Measurements from ENCODE around the gene NUTM2A. TPM values are rescaled to one million over a fixed set of nuclear protein-coding genes. Genes with fewer than 3 reads are reported as not detected.
A peak's percentile ranks its signal among the peaks of the same experiment; 100 is the strongest.
"Not testable (repeated sequence)": the region's sequence is repeated elsewhere in the genome, so short reads cannot be mapped to it uniquely, and the experiment has no call there.

The NUTM2A gene
- total RNA-seq, 2 donors from 2014 or later = 0.23 to 0.49 TPM

GRCh38 chr10:87228247-87228646 lies 3.0 kb downstream of the NUTM2A start:
- not testable (repeated sequence) for H3K9me3 Mint-ChIP-seq; H3K27ac Mint-ChIP-seq; DNase-seq (ENCODE audit: low spot score in 2 of 2); ATAC-seq; H3K36me3 Mint-ChIP-seq

- H3K36me3 Mint-ChIP-seq, H3K27ac Mint-ChIP-seq, ATAC-seq: not testable (repeated sequence)
Observed at GRCh38 chr10:87229211-87229610, 4.0 kb downstream of the NUTM2A start.

GRCh38 chr10:87234854-87235253 lies 9.6 kb downstream of the NUTM2A start:
- DNase-seq (ENCODE audit: low spot score in 2 of 2); H3K36me3 Mint-ChIP-seq; H3K27ac Mint-ChIP-seq; ATAC-seq; H3K9me3 Mint-ChIP-seq: not testable (repeated sequence)

More at GRCh38 chr10:87229211-87229610, 4.0 kb downstream of the NUTM2A start:
- not testable (repeated sequence) for H3K9me3 Mint-ChIP-seq; DNase-seq (ENCODE audit: low spot score in 2 of 2)

GRCh38 chr10:87237244-87237643 lies 12.0 kb downstream of the NUTM2A start:
- H3K36me3 Mint-ChIP-seq; ATAC-seq; H3K9me3 Mint-ChIP-seq; DNase-seq (ENCODE audit: low spot score in 2 of 2); H3K27ac Mint-ChIP-seq: not testable (repeated sequence)

GRCh38 chr10:87239346-87239808 lies 14.1 kb downstream of the NUTM2A start:
- not testable (repeated sequence) for ATAC-seq; DNase-seq (ENCODE audit: low spot score in 2 of 2); H3K27ac Mint-ChIP-seq; H3K36me3 Mint-ChIP-seq; H3K9me3 Mint-ChIP-seq

GRCh38 chr10:87242192-87242591 lies 16.9 kb downstream of the NUTM2A start:
- not testable (repeated sequence) for H3K27ac Mint-ChIP-seq; DNase-seq (ENCODE audit: low spot score in 2 of 2); H3K9me3 Mint-ChIP-seq; H3K36me3 Mint-ChIP-seq
- peak in 1 of 2 donors; percentile 38 for ATAC-seq

GRCh38 chr10:87247335-87247734 lies 22.1 kb downstream of the NUTM2A start:
- H3K36me3 Mint-ChIP-seq; H3K9me3 Mint-ChIP-seq; DNase-seq (ENCODE audit: low spot score in 2 of 2); H3K27ac Mint-ChIP-seq; ATAC-seq: not testable (repeated sequence)

- not testable (repeated sequence) for DNase-seq (ENCODE audit: low spot score in 2 of 2); H3K36me3 Mint-ChIP-seq; H3K27ac Mint-ChIP-seq; H3K9me3 Mint-ChIP-seq
- peak in 1 of 2 donors; percentile 36 for ATAC-seq
Observed at GRCh38 chr10:87248818-87249353, 23.6 kb downstream of the NUTM2A start.

- peak; percentile 53 to 74 for ATAC-seq
- not testable (repeated sequence) for H3K36me3 Mint-ChIP-seq; H3K27ac Mint-ChIP-seq; DNase-seq (ENCODE audit: low spot score in 2 of 2); H3K9me3 Mint-ChIP-seq
Observed at GRCh38 chr10:87280749-87281392, 55.6 kb downstream of the NUTM2A start.

Other genes starting within 250 kb of the NUTM2A start
- not detected for gene FAM25A, start 205.2 kb upstream of the NUTM2A start, total RNA-seq
- gene GLUD1, start 130.6 kb upstream of the NUTM2A start, total RNA-seq = 100 to 1,000 TPM; 116 to 173 TPM
- gene SHLD2, start 130.2 kb upstream of the NUTM2A start, total RNA-seq = 10 to 100 TPM; 24.5 to 30.5 TPM
- gene NUTM2D, start 132.3 kb downstream of the NUTM2A start, total RNA-seq = 1 to 10 TPM in 1 of 2 donors, under 1 TPM in 1; 0.20 to 1.4 TPM

Measured in activated naive CD4-positive, alpha-beta T cell treated with anti-CD3 and anti-CD28 coated beads, Interleukin-2, amount 50 U/mL, for 72 hours (primary cell).